CD4-positive, alpha-beta T cell treated with Interleukin-17A for 4 hours (primary cell): Measurements from ENCODE around the gene CTAGE6.
"Not testable (repeated sequence)": the region's sequence is repeated elsewhere in the genome, so short reads cannot be mapped to it uniquely, and the experiment has no call there.

Source experiments
- DNase-seq: peaks from one replicate; pipeline ENCODE4 v3.0.0-alpha.2; 2020; ENCODE audit warnings: mixed read lengths

CTAGE6 gene

DNA sequence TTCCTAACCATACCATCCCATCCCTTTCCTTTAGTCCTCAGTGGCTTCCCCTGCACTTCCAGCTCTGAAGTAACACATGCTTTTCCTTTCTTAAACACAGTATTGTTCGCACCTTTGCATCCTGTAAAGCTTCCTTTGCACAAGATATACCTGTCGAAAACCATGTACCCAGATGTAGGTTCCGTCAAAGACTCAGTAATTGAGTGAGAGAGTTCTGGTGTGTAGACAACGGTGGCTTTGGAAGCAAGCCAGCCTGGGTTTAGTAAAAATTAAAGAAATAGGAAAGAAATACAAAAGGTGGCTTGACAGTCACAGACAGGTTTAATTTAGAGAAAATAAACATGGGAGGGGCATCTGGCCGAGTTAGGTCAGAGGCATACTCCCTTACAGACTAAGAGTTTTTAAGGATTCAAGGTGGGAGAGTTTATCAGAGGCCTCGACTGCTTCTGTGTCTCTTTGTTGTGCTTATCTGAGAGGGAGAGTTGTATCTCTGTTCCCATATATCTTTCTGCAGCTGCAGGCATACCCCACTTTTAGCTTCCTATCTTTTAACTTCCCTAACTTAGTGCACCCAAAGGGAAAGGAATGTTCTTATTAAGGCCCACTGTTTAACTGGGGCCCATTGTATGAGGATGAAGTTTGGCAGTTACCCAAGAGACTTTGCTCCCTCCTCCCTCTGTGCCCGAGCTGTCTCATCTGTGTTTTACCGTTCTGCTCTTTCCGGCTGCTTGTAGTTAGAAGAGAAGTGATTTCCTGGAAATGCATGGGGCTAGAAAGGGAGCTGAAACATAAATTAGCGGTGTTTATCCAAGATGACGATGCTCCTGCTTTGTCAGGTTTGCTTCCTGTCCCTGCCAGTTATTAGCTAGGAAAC is 42.7 kb downstream of the CTAGE6 start:
- not testable (repeated sequence) for DNase-seq

GRCh38 chr7:143712381-143712780 is 45.1 kb downstream of the CTAGE6 start:
- not testable (repeated sequence) for DNase-seq

DNA sequence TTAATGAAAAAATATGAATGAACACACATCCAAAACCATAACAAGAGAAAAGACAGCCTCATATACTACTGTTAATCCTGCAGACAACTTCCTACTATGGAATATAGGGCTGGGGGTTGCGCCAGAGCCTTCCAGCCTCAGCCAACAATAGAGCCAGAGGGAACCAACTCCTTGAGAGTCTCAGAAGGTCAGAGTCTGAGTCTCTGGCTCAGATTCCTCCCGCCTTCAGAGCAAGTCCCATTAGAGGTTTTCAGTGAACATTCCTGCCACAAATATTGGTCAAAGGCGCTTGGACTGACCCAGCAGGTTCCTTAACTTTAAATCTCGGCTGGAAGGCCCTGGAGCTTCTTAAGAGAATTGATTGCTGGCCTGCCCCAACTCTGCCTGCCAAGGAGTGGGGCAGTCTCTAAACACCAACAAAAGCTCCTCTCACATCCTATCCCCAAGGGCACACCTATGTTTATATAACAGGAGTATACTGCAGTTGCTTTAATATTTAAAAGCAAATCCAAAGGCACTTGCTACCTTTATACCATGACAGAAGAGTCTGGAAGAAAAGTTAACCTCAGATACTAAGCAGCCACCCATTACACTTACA is 45.7 kb downstream of the CTAGE6 start:
- not testable (repeated sequence) for DNase-seq

DNA sequence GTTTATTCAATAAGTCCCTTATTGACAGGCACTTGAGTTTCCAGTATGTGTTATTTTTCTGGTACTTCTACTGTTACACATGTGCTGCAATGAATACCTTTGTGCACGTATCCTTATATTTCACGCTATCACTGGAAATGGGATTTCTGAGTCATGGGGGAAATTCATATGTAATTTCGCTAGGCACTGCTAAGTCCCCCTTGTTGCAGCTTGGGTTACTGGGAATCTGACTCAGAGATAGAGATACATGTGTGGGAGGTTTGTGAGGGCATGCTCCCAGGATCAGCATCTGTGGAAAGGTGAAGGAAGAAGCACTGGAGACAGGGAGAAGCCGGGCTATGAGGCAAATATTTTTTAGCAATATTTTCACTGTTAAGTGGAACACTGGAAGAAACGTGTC is 47.6 kb downstream of the CTAGE6 start:
- not testable (repeated sequence) for DNase-seq
